Caco-2 (cell line): ENCODE data around the gene DDX59. TPM values are rescaled to one million over a fixed set of nuclear protein-coding genes. Genes with fewer than 3 reads are reported as not detected.

ENCODE experiments used
- BruUV-seq: library from RNA; stranded (reverse); fragments of 400-500 nt; replicated peaks from 2 replicates; lab custom pipeline; 2021; lab: Mats Ljungman, UMichigan
- CTCF ChIA-PET: fragments of 300-600 bp; sonication (Branson Sonifier 250); formaldehyde crosslinking; loops from one replicate; lab custom pipeline; 2022; ENCODE audit warnings: antibody characterized with exemption; lab: Charles Lee
- POLR2A ChIA-PET: fragments of 300-600 bp; sonication (Branson Sonifier 250); formaldehyde crosslinking; loops from one replicate; lab custom pipeline; 2022; ENCODE audit warnings: antibody characterized with exemption; lab: Charles Lee
- DNase-seq, 2 experiments: peaks; one replicate each; pipeline versions ENCODE4 v3.0.0 to v3.0.0-alpha.2; 2020 to 2022
- H3K27me3 ChIP-seq: replicated peaks from 2 replicates; pipeline ENCODE4 v1.6.0; 2011; ENCODE audit warnings: low read length; ENCODE audit not compliant: control insufficient read depth, insufficient read depth
- H3K36me3 ChIP-seq: 2 replicates; pipeline ENCODE4 v1.5.1; 2011; ENCODE audit warnings: low read length; ENCODE audit not compliant: control insufficient read depth, insufficient read depth
- H3K4me1 ChIP-seq: fragments of 250-450 bp; sonication (Bioruptor Pico); 2 replicates; pipeline ENCODE4 v1.5.1; 2020; ENCODE audit warnings: mild to moderate bottlenecking
- H3K4me3 ChIP-seq: 2 replicates; pipeline ENCODE4 v1.5.1; 2011; ENCODE audit warnings: low read depth, mild to moderate bottlenecking, control low read depth, low read length
- H3K9me3 ChIP-seq: fragments of 250-450 bp; sonication (Bioruptor Pico); 2 replicates; pipeline ENCODE4 v1.5.1; 2020; ENCODE audit warnings: mild to moderate bottlenecking, moderate library complexity
- H3K27ac Mint-ChIP-seq: one replicate; pipeline ENCODE4 v1.8.0; 2022; ENCODE audit warnings: mixed read lengths; ENCODE audit not compliant: unreplicated experiment
- H3K27me3 Mint-ChIP-seq: one replicate; pipeline ENCODE4 v1.8.0; 2022; ENCODE audit warnings: mixed read lengths; ENCODE audit not compliant: insufficient read depth, unreplicated experiment
- H3K36me3 Mint-ChIP-seq: one replicate; pipeline ENCODE4 v1.8.0; 2022; ENCODE audit warnings: mild to moderate bottlenecking, mixed read lengths; ENCODE audit not compliant: insufficient read depth, unreplicated experiment
- H3K4me1 Mint-ChIP-seq: one replicate; pipeline ENCODE4 v1.8.0; 2022; ENCODE audit warnings: low read depth, mixed read lengths; ENCODE audit not compliant: unreplicated experiment
- H3K4me3 Mint-ChIP-seq: one replicate; pipeline ENCODE4 v1.8.0; 2022; ENCODE audit warnings: mild to moderate bottlenecking, moderate library complexity, mixed read lengths; ENCODE audit not compliant: unreplicated experiment
- H3K9me3 Mint-ChIP-seq: one replicate; pipeline ENCODE4 v1.8.0; 2022; ENCODE audit warnings: mixed read lengths; ENCODE audit not compliant: unreplicated experiment
- CTCF ChIP-seq, 2 experiments: fragments of 200-600 bp in 1 of 2; IDR thresholded peaks; 1 replicate in 1 of 2; 2 replicates in 1 of 2; pipeline versions ENCODE4 v1.5.1 to v1.8.0; 2011 to 2022; ENCODE audit warnings: antibody characterized with exemption in 1 of 2, control low read depth in 1 of 2, inconsistent platforms in 1 of 2, low read depth in 1 of 2, low read length in 1 of 2, mild to moderate bottlenecking in 1 of 2, moderate library complexity in 1 of 2; ENCODE audit not compliant: insufficient read depth in 1 of 2, severe bottlenecking in 1 of 2, unreplicated experiment in 1 of 2
- intact Hi-C: fragments of 100-400 bp; cut with micrococcal nuclease; formaldehyde crosslinking; loops from one replicate; pipeline ENCODE4 v1.10.0; 2022; ENCODE audit not compliant: unreplicated experiment
- total RNA-seq: library from RNA; stranded (reverse); gene quantifications from 2 replicates; pipeline ENCODE4 v1.2.3, GENCODE V29; 2022

Gene DDX59
- total RNA-seq, 1 experiment from 2014 or later: 13.5 TPM

- Histone ChIP-seq H3K9me3 (no peaks in the 10 kb centered on the region), H3K27me3 (no peaks in the 10 kb centered on the region), H3K4me1 (peaks cover 16% of the 10 kb centered on the region), H3K36me3 (no peaks in the 10 kb centered on the region), H3K4me3 (no peak overlapping the region)
- peak overlapping the region; percentile 99 for H3K4me3 Mint-ChIP-seq
- DNase-seq: no peak
- ChIA-PET CTCF (no interaction called here), POLR2A (no interaction called here)
- H3K27ac Mint-ChIP-seq: peak overlapping the region; percentile 99
- peaks cover 7% of the 10 kb centered on the region for H3K36me3 Mint-ChIP-seq
- BruUV-seq: no TSS peak
- intact Hi-C loops: no loop called here
- no peaks in the 10 kb centered on the region for H3K9me3 Mint-ChIP-seq
- TF ChIP-seq CTCF (IDR thresholded peaks at IDR 0.05; ENCODE audit: insufficient read depth in 1 of 2, low read depth in 1 of 2, low read length in 1 of 2, severe bottlenecking in 1 of 2, unreplicated experiment in 1 of 2): no peak
- H3K27me3 Mint-ChIP-seq: no peaks in the 10 kb centered on the region
- H3K4me1 Mint-ChIP-seq: peaks cover 19% of the 10 kb centered on the region
Measured at GRCh38 chr1:200671235-200671786, 1.6 kb upstream of the DDX59 start.

- H3K9me3 Mint-ChIP-seq: no peaks in the 10 kb centered on the region
- no peak for TF ChIP-seq CTCF (IDR thresholded peaks at IDR 0.05; ENCODE audit: insufficient read depth in 1 of 2, low read depth in 1 of 2, low read length in 1 of 2, severe bottlenecking in 1 of 2, unreplicated experiment in 1 of 2)
- BruUV-seq: TSS peak; percentile 74
- peaks cover 16% of the 10 kb centered on the region for H3K4me1 ChIP-seq
- CTCF ChIA-PET: interaction anchor here (0.9 to 1.8 kb wide), 2 partner anchors 48 to 369 kb away, joined by 3 to 16 read pairs; no protein-coding TSS in a partner anchor
- H3K36me3 Mint-ChIP-seq: peaks cover 7% of the 10 kb centered on the region
- DNase-seq: peak; percentile 38 to 48
- H3K4me3 Mint-ChIP-seq: peak overlapping the region; percentile 99
- POLR2A ChIA-PET: interaction anchor here (0.5 to 2.4 kb wide), 7 partner anchors 8 to 226 kb away, joined by 3 to 16 read pairs (median 4); partner anchors contain the start of gene CAMSAP2
- no peaks in the 10 kb centered on the region for H3K27me3 ChIP-seq
- peak overlapping the region; percentile 97 for H3K4me3 ChIP-seq
- intact Hi-C loops: no loop called here
- no peaks in the 10 kb centered on the region for H3K36me3 ChIP-seq
- peak overlapping the region; percentile 99 for H3K27ac Mint-ChIP-seq
- no peaks in the 10 kb centered on the region for H3K27me3 Mint-ChIP-seq
- H3K4me1 Mint-ChIP-seq: peaks cover 18% of the 10 kb centered on the region
- H3K9me3 ChIP-seq: no peaks in the 10 kb centered on the region
Measured at GRCh38 chr1:200670242-200671118, 773 bp upstream of the DDX59 start.
